Measurements from ENCODE around the gene CD63. TPM values are rescaled to one million over a fixed set of nuclear protein-coding genes. Genes with fewer than 3 reads are reported as not detected.

CD63 gene
- total RNA-seq, 1 donor from 2014 or later, result 1,095 TPM

DNA sequence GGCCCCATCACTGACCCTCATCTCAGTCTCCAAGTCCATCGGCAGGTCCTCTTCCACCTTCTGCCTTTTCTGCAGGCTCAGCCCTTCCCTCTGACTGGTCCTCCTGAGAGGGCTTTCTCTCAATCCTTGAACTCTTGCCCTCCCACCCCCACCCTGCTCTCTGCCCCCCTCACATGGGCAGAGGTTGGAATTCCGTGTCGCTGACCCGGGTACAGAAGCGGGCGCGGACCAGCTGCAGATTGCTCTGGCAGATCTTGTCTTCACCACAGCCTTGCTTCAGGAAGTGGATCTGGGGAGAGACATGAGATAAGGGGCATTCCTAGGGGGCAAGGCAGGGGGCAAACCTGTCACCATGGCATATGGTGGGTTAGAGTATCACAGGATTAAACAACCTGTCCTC is 33.5 kb downstream of the CD63 start:
- TF ChIP-seq, protein P1, sequence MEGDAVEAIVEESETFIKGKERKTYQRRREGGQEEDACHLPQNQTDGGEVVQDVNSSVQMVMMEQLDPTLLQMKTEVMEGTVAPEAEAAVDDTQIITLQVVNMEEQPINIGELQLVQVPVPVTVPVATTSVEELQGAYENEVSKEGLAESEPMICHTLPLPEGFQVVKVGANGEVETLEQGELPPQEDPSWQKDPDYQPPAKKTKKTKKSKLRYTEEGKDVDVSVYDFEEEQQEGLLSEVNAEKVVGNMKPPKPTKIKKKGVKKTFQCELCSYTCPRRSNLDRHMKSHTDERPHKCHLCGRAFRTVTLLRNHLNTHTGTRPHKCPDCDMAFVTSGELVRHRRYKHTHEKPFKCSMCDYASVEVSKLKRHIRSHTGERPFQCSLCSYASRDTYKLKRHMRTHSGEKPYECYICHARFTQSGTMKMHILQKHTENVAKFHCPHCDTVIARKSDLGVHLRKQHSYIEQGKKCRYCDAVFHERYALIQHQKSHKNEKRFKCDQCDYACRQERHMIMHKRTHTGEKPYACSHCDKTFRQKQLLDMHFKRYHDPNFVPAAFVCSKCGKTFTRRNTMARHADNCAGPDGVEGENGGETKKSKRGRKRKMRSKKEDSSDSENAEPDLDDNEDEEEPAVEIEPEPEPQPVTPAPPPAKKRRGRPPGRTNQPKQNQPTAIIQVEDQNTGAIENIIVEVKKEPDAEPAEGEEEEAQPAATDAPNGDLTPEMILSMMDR (conservative IDR thresholded peaks at IDR 0.05; ENCODE audit: low read depth, low read length), result no peak
- DNase-seq (ENCODE audit: low read depth), result no peak
- no peak overlapping the region for H3K4me3 ChIP-seq (ENCODE audit: low read depth, low read length)

DNA sequence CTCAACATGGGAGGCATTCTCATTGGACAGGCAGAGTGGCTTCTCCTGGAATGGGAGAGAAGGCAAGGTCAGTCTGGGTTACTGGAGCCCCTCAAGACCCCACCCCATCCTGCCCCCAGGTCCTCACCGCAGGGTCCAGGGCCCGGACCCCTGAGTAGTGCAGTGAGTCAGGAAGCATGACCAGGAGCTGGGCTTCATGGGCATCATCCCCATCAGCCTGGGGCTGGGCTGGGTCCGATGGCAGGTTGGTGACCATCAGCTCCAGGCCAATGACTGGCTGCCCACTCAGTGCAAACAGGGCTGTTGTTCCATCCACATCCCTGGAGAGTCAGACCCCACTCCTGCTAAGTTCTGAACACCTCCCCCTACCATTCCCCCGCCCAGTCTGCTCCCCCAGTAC is 34.2 kb downstream of the CD63 start:
- no peak overlapping the region for H3K4me3 ChIP-seq (ENCODE audit: low read depth, low read length)
- TF ChIP-seq, protein P1 (conservative IDR thresholded peaks at IDR 0.05; ENCODE audit: low read depth, low read length), result no peak
- DNase-seq (ENCODE audit: low read depth), result no peak

DNA sequence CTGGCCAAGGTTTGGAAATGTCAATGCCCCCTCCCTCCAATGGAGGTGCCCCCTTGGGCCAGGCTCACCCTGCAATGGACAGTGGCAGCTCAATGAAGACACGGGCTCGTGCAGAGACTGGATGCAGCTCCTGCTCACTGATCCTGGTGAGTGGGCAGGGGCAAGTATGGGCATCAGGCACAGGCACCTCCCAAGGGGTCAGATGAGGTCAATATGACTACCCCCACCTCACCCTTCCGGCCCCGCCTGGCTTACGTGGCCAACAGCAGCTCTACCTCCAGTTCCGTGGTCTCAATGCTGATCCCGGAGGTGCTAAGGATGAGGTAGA is 34.7 kb downstream of the CD63 start:
- TF ChIP-seq, protein P1 (conservative IDR thresholded peaks at IDR 0.05; ENCODE audit: low read depth, low read length), result no peak
- DNase-seq (ENCODE audit: low read depth), result no peak
- no peak overlapping the region for H3K4me3 ChIP-seq (ENCODE audit: low read depth, low read length)

DNA sequence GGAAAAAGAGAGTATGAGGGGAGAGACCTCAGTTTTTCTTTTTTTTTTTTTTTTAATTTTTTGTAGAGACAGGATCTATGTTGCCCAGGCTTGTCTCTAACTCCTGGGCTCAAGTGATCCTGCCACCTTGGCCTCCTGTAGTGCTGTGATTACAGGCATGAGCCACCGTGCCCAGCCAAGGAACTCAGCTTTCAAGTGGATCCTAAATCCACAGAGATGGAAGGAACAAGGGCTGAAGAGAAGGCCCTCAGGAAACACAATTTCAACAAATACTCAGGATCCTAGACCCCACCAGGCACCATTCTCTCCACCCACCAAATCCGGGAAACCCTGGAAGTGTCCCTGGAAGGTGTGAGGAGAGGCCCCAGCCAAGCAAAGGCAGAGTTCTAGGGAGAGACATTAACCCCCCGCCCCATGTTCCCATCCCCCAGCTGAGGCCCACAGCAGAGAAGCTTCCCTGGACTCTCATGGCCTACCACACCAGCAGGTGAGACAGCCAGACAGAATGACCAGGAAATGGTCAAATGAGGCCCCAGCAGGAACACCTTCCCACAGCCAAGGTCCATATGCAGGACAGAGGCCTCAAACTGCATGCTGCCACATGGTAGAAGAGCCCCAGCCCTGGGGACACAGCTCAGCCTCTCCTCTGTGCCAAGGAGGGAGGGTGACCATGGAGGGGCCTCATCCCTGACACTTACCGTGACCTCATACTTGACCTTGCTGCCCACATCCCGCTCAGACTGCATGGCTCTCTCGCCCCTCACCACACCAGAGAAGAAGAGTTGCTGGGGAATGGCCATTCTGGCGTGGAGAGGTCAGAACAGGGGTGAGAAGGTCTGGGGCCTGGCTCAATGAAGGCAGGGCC is 35.3 kb downstream of the CD63 start:
- TF ChIP-seq, protein P1 (conservative IDR thresholded peaks at IDR 0.05; ENCODE audit: low read depth, low read length), result no peak
- DNase-seq (ENCODE audit: low read depth), result no peak
- no peak overlapping the region for H3K4me3 ChIP-seq (ENCODE audit: low read depth, low read length)

DNA sequence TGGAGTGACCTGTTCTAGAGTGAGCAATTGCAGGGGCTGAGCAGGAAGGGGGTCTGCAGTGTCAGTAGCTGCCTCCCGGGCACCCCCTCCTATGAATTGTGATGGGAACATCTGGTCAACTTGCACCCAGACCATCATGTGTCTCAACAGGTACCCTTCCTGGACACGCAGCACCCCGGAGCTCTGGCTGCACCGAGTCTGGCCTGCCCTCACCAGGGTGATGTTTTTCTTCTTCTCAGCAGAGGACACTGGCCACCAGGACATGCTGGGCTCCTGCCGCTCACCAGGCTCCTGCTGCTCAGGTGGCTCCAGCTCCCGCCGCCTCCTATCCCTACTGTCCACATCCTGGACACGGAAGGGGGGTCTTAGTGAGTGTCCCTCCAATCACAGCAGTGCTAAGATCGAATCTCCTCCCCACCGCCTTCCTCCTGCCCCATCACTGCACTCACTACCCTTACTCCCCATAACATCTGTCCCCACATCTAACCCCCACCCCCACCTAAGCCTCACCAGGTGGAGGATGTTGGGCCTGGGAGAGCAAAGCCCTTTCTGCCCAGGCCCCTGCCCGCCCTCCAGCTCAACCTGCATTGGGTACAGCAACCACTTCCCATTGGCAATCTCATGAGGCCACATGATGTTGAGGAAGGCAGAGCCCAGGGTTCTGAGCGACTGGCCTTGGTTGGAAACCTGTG is 36.0 kb downstream of the CD63 start:
- no peak overlapping the region for H3K4me3 ChIP-seq (ENCODE audit: low read depth, low read length)
- DNase-seq (ENCODE audit: low read depth), result no peak
- TF ChIP-seq, protein P1 (conservative IDR thresholded peaks at IDR 0.05; ENCODE audit: low read depth, low read length), result no peak

DNA sequence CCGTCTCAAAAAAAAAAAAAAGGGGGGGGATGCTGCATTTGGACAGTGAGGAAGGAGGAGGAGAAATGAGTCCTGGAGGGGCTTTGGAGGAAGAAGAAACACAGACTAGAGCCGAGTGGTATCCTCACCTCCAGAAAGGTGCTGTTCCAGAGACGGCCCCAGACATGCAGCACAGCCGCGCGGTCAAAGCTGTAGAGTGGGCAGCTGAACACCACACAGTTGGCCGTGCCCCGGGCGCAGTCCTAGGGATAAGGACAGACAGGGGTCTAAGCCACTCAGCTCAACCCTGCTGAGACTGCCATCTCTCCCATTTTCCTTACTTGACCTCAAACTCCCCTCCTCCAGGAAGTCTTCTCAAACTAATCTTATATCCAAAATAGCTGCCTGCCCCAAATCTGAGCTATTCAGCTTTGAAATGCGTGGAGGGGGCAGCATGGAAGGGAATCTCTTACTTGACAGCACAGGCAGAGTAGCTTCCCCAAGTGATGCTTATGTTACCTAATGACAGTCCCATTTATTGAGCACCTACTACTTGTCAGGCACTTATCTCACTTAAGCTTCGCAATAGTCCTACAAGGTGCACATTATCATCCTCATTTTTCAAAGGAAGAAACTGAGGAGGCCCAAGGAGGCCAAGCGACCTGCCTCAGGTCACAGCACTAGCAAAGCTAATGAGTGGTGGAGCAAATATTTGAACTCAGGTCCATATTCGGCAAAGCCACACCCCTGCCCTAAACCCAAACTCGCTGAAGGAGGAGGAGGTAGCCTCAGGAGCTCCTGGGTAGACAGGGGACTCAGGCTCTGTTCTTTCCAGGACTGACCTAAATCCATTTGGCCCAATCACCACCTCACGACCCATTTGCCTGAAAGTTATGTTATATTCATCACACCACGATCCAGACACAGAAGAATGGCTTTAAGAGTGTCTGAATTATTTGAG is 39.8 kb downstream of the CD63 start:
- H3K4me3 ChIP-seq (ENCODE audit: low read depth, low read length), result no peak overlapping the region
- no peak for DNase-seq (ENCODE audit: low read depth)
- TF ChIP-seq, protein P1 (conservative IDR thresholded peaks at IDR 0.05; ENCODE audit: low read depth, low read length), result no peak

Data from epithelial cell of proximal tubule (primary cell).